GM19193 (cell line): Measurements from ENCODE around the gene CDKN1A.

Source experiments
- POLR2A ChIP-seq: IDR thresholded peaks from 4 replicates; pipeline ENCODE4 v1.6.1; 2011; ENCODE audit not compliant: insufficient read depth, insufficient read length; ENCODE audit errors: extremely low read depth

Gene CDKN1A

GRCh38 chr6:36666287-36666686, 12.2 kb upstream of the CDKN1A start:
- no peak for TF ChIP-seq POLR2A

GRCh38 chr6:36666826-36667591, 11.5 kb upstream of the CDKN1A start:
- TF ChIP-seq POLR2A, result no peak

- no peak for TF ChIP-seq POLR2A
Observed at GRCh38 chr6:36668591-36668990, 9.9 kb upstream of the CDKN1A start.

- TF ChIP-seq POLR2A, result no peak
Observed at GRCh38 chr6:36669002-36669401, 9.5 kb upstream of the CDKN1A start.

GRCh38 chr6:36670271-36670670, 8.2 kb upstream of the CDKN1A start:
- no peak for TF ChIP-seq POLR2A

GRCh38 chr6:36671687-36672375, 6.7 kb upstream of the CDKN1A start:
- TF ChIP-seq POLR2A, result no peak

- TF ChIP-seq POLR2A, result no peak
Observed at GRCh38 chr6:36673882-36674281, 4.6 kb upstream of the CDKN1A start.

DNA sequence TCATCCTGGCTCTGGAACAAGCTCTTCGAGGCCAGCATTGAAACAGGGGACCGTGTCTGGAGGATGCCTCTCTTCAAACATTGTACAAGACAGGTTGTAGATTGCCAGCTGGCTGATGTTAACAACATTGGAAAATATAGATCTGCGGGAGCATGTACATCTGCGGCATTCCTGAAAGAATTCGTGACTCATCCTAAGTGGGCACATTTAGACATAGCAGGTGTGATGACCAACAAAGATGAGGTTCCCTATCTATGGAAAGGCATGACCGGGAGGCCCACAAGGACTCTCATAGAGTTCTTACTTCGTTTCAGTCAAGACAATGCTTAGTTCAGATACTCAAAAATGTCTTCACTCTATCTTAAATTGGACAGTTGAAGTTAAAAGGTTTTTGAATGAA, 3.6 kb upstream of the CDKN1A start:
- TF ChIP-seq POLR2A, result no peak

GRCh38 chr6:36676141-36677058, 2.1 kb upstream of the CDKN1A start:
- TF ChIP-seq POLR2A, result no peak

DNA sequence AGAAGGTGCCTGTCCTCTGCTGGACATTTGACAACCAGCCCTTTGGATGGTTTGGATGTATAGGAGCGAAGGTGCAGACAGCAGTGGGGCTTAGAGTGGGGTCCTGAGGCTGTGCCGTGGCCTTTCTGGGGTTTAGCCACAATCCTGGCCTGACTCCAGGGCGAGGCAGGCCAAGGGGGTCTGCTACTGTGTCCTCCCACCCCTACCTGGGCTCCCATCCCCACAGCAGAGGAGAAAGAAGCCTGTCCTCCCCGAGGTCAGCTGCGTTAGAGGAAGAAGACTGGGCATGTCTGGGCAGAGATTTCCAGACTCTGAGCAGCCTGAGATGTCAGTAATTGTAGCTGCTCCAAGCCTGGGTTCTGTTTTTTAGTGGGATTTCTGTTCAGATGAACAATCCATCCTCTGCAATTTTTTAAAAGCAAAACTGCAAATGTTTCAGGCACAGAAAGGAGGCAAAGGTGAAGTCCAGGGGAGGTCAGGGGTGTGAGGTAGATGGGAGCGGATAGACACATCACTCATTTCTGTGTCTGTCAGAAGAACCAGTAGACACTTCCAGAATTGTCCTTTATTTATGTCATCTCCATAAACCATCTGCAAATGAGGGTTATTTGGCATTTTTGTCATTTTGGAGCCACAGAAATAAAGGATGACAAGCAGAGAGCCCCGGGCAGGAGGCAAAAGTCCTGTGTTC, 1.3 kb upstream of the CDKN1A start:
- peak; percentile 25 for TF ChIP-seq POLR2A

DNA sequence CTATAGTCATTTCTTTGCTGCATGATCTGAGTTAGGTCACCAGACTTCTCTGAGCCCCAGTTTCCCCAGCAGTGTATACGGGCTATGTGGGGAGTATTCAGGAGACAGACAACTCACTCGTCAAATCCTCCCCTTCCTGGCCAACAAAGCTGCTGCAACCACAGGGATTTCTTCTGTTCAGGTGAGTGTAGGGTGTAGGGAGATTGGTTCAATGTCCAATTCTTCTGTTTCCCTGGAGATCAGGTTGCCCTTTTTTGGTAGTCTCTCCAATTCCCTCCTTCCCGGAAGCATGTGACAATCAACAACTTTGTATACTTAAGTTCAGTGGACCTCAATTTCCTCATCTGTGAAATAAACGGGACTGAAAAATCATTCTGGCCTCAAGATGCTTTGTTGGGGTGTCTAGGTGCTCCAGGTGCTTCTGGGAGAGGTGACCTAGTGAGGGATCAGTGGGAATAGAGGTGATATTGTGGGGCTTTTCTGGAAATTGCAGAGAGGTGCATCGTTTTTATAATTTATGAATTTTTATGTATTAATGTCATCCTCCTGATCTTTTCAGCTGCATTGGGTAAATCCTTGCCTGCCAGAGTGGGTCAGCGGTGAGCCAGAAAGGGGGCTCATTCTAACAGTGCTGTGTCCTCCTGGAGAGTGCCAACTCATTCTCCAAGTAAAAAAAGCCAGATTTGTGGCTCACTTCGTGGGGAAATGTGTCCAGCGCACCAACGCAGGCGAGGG, 594 bp upstream of the CDKN1A start:
- no peak for TF ChIP-seq POLR2A

GRCh38 chr6:36679043-36679833, 724 bp downstream of the CDKN1A start:
- peak; percentile 0 for TF ChIP-seq POLR2A
